HEK293T (cell line): ENCODE results near the gene CS.

Source experiments
- CTCF ChIA-PET: fragments of 350-600 bp; formaldehyde crosslinking; extraction: SDS; loops from one replicate; lab custom pipeline; 2021; ENCODE audit warnings: antibody characterized with exemption, inconsistent platforms; lab: Yijun Ruan, JAX
- POLR2A ChIA-PET: fragments of 350-600 bp; formaldehyde crosslinking; extraction: SDS; loops from one replicate; lab custom pipeline; 2020; ENCODE audit warnings: antibody characterized with exemption, inconsistent platforms; lab: Yijun Ruan, JAX
- DNase-seq: peaks from one replicate; pipeline ENCODE4 v3.0.0; 2012; ENCODE audit warnings: mixed read lengths; ENCODE audit errors: extremely low spot score
- ARNT ChIP-seq: fragments of 450-650 bp; IDR thresholded peaks from 2 replicates; pipeline ENCODE4 v1.6.1; 2017; ENCODE audit warnings: mild to moderate bottlenecking
- BHLHE40 ChIP-seq: fragments of 450-650 bp; IDR thresholded peaks from 2 replicates; pipeline ENCODE4 v1.6.1; 2016; ENCODE audit warnings: mild to moderate bottlenecking, moderate library complexity, borderline replicate concordance
- CTBP1 ChIP-seq: fragments of 450-650 bp; IDR thresholded peaks from 2 replicates; pipeline ENCODE4 v1.6.1; 2016; ENCODE audit warnings: borderline replicate concordance
- ELF4 ChIP-seq: fragments of 450-650 bp; IDR thresholded peaks from 2 replicates; pipeline ENCODE4 v1.6.1; 2017; ENCODE audit warnings: antibody characterized with exemption
- FOXA1 ChIP-seq: fragments of 450-650 bp; IDR thresholded peaks from 2 replicates; pipeline ENCODE4 v1.6.1; 2016; ENCODE audit warnings: mild to moderate bottlenecking
- FOXK2 ChIP-seq: fragments of 450-650 bp; IDR thresholded peaks from 2 replicates; pipeline ENCODE4 v1.6.1; 2016; ENCODE audit warnings: mild to moderate bottlenecking
- FOXM1 ChIP-seq: fragments of 450-650 bp; IDR thresholded peaks from 2 replicates; pipeline ENCODE4 v1.6.1; 2017; ENCODE audit warnings: mild to moderate bottlenecking, borderline replicate concordance
- HDGF ChIP-seq: fragments of 450-650 bp; IDR thresholded peaks from 2 replicates; pipeline ENCODE4 v1.6.1; 2017; ENCODE audit warnings: antibody characterized with exemption, borderline replicate concordance
- L3MBTL2 ChIP-seq: fragments of 450-650 bp; conservative IDR thresholded peaks from 2 replicates; pipeline ENCODE4 v1.6.1; 2016; ENCODE audit warnings: mild to moderate bottlenecking
- LEF1 ChIP-seq: fragments of 450-650 bp; IDR thresholded peaks from 2 replicates; pipeline ENCODE4 v1.6.1; 2017; ENCODE audit warnings: mild to moderate bottlenecking, borderline replicate concordance
- NFRKB ChIP-seq: fragments of 450-650 bp; IDR thresholded peaks from 2 replicates; pipeline ENCODE4 v1.6.1; 2016; ENCODE audit warnings: mild to moderate bottlenecking, moderate library complexity
- PKNOX1 ChIP-seq: fragments of 450-650 bp; IDR thresholded peaks from 2 replicates; pipeline ENCODE4 v1.6.1; 2016
- SP1 ChIP-seq: fragments of 450-650 bp; IDR thresholded peaks from 2 replicates; pipeline ENCODE4 v1.6.1; 2017
- SUZ12 ChIP-seq: fragments of 450-650 bp; IDR thresholded peaks from 2 replicates; pipeline ENCODE4 v1.6.1; 2016; ENCODE audit warnings: mild to moderate bottlenecking
- TARDBP ChIP-seq: fragments of 450-650 bp; IDR thresholded peaks from 2 replicates; pipeline ENCODE4 v1.6.1; 2016
- ZNF384 ChIP-seq: fragments of 450-650 bp; IDR thresholded peaks from 2 replicates; pipeline ENCODE4 v1.6.1; 2016

The CS gene

GRCh38 chr12:56315249-56315621 lies 15.1 kb upstream of the CS start:
- POLR2A ChIA-PET: interaction anchor here (0.6 to 3.4 kb wide), 20 partner anchors 10 to 211 kb away, joined by 3 to 38 read pairs (median 4); partner anchors contain the start of genes COQ10A, PA2G4, PAN2 and RNF41
- CTCF ChIA-PET: interaction anchor here (0.7 to 3.5 kb wide), 4 partner anchors 40 to 149 kb away, joined by 3 to 20 read pairs (median 3); no protein-coding TSS in a partner anchor
- DNase-seq: no peak
- no peak for TF ChIP-seq ELF4
- TF ChIP-seq FOXM1: no peak
- no peak for TF ChIP-seq ZNF384
- TF ChIP-seq LEF1: no peak
- no peak for TF ChIP-seq BHLHE40
- no peak for TF ChIP-seq FOXA1
- TF ChIP-seq SUZ12: no peak
- TF ChIP-seq CTBP1: no peak
- TF ChIP-seq NFRKB: no peak
- TF ChIP-seq ARNT: no peak
- no peak for TF ChIP-seq SP1
- TF ChIP-seq PKNOX1: no peak
- TF ChIP-seq FOXK2: no peak
- TF ChIP-seq TARDBP: no peak
- TF ChIP-seq HDGF: no peak
- no peak; the same call in 1 of the 2 replicates for TF ChIP-seq L3MBTL2

- POLR2A ChIA-PET: interaction anchor here (1.0 to 1.2 kb wide), 2 partner anchors 153 to 159 kb away, joined by 3 to 4 read pairs; no protein-coding TSS in a partner anchor
These were observed 10.9 kb upstream of the CS start for GRCh38 chr12:56311003-56311402.

GRCh38 chr12:56308714-56309113 lies 8.6 kb upstream of the CS start:
- TF ChIP-seq ELF4: no peak
- no peak for TF ChIP-seq PKNOX1
- TF ChIP-seq FOXA1: no peak
- TF ChIP-seq TARDBP: no peak
- TF ChIP-seq BHLHE40: no peak
- no peak for TF ChIP-seq L3MBTL2
- TF ChIP-seq NFRKB: no peak
- TF ChIP-seq LEF1: no peak
- no peak for TF ChIP-seq SP1
- TF ChIP-seq FOXK2: no peak
- TF ChIP-seq ZNF384: no peak
- no peak for TF ChIP-seq ARNT
- TF ChIP-seq HDGF: no peak
- TF ChIP-seq FOXM1: no peak
- no peak for TF ChIP-seq SUZ12
- no peak for TF ChIP-seq CTBP1
- no peak for DNase-seq
- CTCF ChIA-PET: no interaction called here
- POLR2A ChIA-PET: interaction anchor here (0.8 to 1.5 kb wide), 3 partner anchors 9 to 141 kb away, joined by 3 to 4 read pairs (median 4); partner anchors contain the start of genes STAT2 and TIMELESS

More at GRCh38 chr12:56311003-56311402, 10.9 kb upstream of the CS start:
- no peak for TF ChIP-seq TARDBP
- no peak for TF ChIP-seq LEF1
- TF ChIP-seq ARNT: no peak
- no peak for TF ChIP-seq PKNOX1
- no peak for TF ChIP-seq SUZ12
- no peak for TF ChIP-seq NFRKB
- no peak for TF ChIP-seq ZNF384
- TF ChIP-seq CTBP1: no peak
- no peak for TF ChIP-seq BHLHE40
- no peak for TF ChIP-seq SP1
- no peak for TF ChIP-seq FOXK2
- TF ChIP-seq L3MBTL2: no peak
- TF ChIP-seq HDGF: no peak
- TF ChIP-seq FOXA1: no peak
- TF ChIP-seq ELF4: no peak
- no peak for TF ChIP-seq FOXM1
- no peak for DNase-seq
- CTCF ChIA-PET: interaction anchor here (0.6 kb wide), 1 partner anchor 20 kb away, joined by 4 read pairs; no protein-coding TSS in a partner anchor

- ChIA-PET POLR2A (interaction anchor here (1.2 to 1.4 kb wide), 2 partner anchors 26 to 142 kb away, joined by 3 to 4 read pairs; partner anchors contain the start of gene TIMELESS), CTCF (no interaction called here)
- TF ChIP-seq BHLHE40: no peak
- TF ChIP-seq L3MBTL2: no peak
- TF ChIP-seq ZNF384: no peak
- no peak for TF ChIP-seq TARDBP
- no peak for TF ChIP-seq FOXA1
- TF ChIP-seq FOXK2: no peak
- no peak for TF ChIP-seq LEF1
- TF ChIP-seq CTBP1: no peak
- no peak for TF ChIP-seq NFRKB
- no peak for DNase-seq
These were observed 7.3 kb upstream of the CS start for GRCh38 chr12:56307221-56307965.

- ChIA-PET CTCF (interaction anchor here (1.0 to 1.3 kb wide), 2 partner anchors 9 to 12 kb away, joined by 3 read pairs; no protein-coding TSS in a partner anchor), POLR2A (interaction anchor here (1.4 to 2.2 kb wide), 2 partner anchors 11 to 28 kb away, joined by 4 to 7 read pairs; partner anchors contain the start of genes CNPY2 and PAN2)
- DNase-seq: no peak
- TF ChIP-seq FOXA1 (no peak), NFRKB (no peak), PKNOX1 (no peak), ZNF384 (no peak), ELF4 (no peak)
These were observed 4.9 kb upstream of the CS start for GRCh38 chr12:56304872-56305590.
